ENCODE data around the gene RSRP1. TPM values are rescaled to one million over a fixed set of nuclear protein-coding genes. Genes with fewer than 3 reads are reported as not detected.

The RSRP1 gene
- total and polyA plus RNA-seq, 2 experiments from 2014 or later, result 91.4 to 93.7 TPM

- TF ChIP-seq CTCF (conservative IDR thresholded peaks at IDR 0.05; ENCODE audit: low read depth in 2 of 2), result peak; percentile 38 to 69
- TF ChIP-seq NANOG (IDR thresholded peaks at IDR 0.05; ENCODE audit: borderline replicate concordance), result no peak
- TF ChIP-seq REST (IDR thresholded peaks at IDR 0.05; ENCODE audit: unreplicated experiment), result no peak
- peak; percentile 74 for TF ChIP-seq ETS1 (IDR thresholded peaks at IDR 0.05)
- no peak for TF ChIP-seq EZH2phosphoT487 (IDR thresholded peaks at IDR 0.05; ENCODE audit: unreplicated experiment)
- no peak for TF ChIP-seq ZNF114 (CRISPR knock-in tag; IDR thresholded peaks at IDR 0.05)
- TF ChIP-seq STAT1 (IDR thresholded peaks at IDR 0.05; ENCODE audit: unreplicated experiment), result no peak
These were observed 7.3 kb downstream of the RSRP1 start (continued) for GRCh38 chr1:25239681-25240541.

GRCh38 chr1:25238046-25238445, 9.2 kb downstream of the RSRP1 start:
- H3K4me3 ChIP-seq, result no peak overlapping the region
- Mint-ChIP-seq H3K9me3 (no peaks in the 10 kb centered on the region), H3K36me3 (ENCODE audit: low read depth) (peaks cover 24% of the 10 kb centered on the region), H3K4me3 (no peak overlapping the region), H3K4me1 (peaks cover 6% of the 10 kb centered on the region), H3K27ac (no peak overlapping the region), H3K27me3 (ENCODE audit: insufficient read depth, low read depth, poor library complexity) (peaks cover 13% of the 10 kb centered on the region)
- H3K79me2 ChIP-seq (replicated peaks; ENCODE audit: insufficient read depth), result peaks cover 26% of the 10 kb centered on the region
- H3F3A ChIP-seq (replicated peaks; ENCODE audit: low read depth), result peaks cover 11% of the 10 kb centered on the region
- H2AFZ ChIP-seq, result no peak overlapping the region
- H3K4me2 ChIP-seq, result no peak overlapping the region
- DNase-seq (ENCODE audit: low spot score), result no peak
- ATAC-seq, result no peak
- peaks cover 12% of the 10 kb centered on the region; the same call in 1 of the 2 replicates for H3K36me3 ChIP-seq (ENCODE audit: insufficient read depth)
- H3K27ac ChIP-seq (ENCODE audit: low read depth), result no peak overlapping the region
- H4K20me1 ChIP-seq (replicated peaks; ENCODE audit: insufficient read depth), result no peaks in the 10 kb centered on the region; the same call in 1 of the 2 replicates
- no peaks in the 10 kb centered on the region for H3K9me2 ChIP-seq (ENCODE audit: insufficient read depth)
- H3K4me1 ChIP-seq (ENCODE audit: insufficient read depth), result peaks cover 15% of the 10 kb centered on the region
- H3K27me3 ChIP-seq (ENCODE audit: insufficient read depth), result no peaks in the 10 kb centered on the region
- no peak for TF ChIP-seq STAT1 (IDR thresholded peaks at IDR 0.05; ENCODE audit: unreplicated experiment)
- no peak for TF ChIP-seq NANOG (IDR thresholded peaks at IDR 0.05; ENCODE audit: borderline replicate concordance)
- no peak for TF ChIP-seq JUNB (IDR thresholded peaks at IDR 0.05; ENCODE audit: unreplicated experiment)
- TF ChIP-seq ETS1 (IDR thresholded peaks at IDR 0.05), result no peak
- TF ChIP-seq EZH2 (IDR thresholded peaks at IDR 0.05; ENCODE audit: low read depth, unreplicated experiment), result no peak
- no peak for TF ChIP-seq POLR2AphosphoS5 (IDR thresholded peaks at IDR 0.05; ENCODE audit: low read depth)
- no peak for TF ChIP-seq ZNF331 (CRISPR knock-in tag; IDR thresholded peaks at IDR 0.05; ENCODE audit: low read depth)
- TF ChIP-seq REST (IDR thresholded peaks at IDR 0.05; ENCODE audit: unreplicated experiment), result no peak
- TF ChIP-seq CREB1 (CRISPR knock-in tag; IDR thresholded peaks at IDR 0.05; ENCODE audit: low read depth), result no peak
- TF ChIP-seq ZNF114 (CRISPR knock-in tag; IDR thresholded peaks at IDR 0.05), result no peak
- TF ChIP-seq EZH2phosphoT487 (IDR thresholded peaks at IDR 0.05; ENCODE audit: unreplicated experiment), result no peak
